Right lobe of liver (tissue), 6 donors: ENCODE measurements around the gene ESRRB. TPM values are rescaled to one million over a fixed set of nuclear protein-coding genes. Genes with fewer than 3 reads are reported as not detected.

Source experiments
- ATAC-seq, 4 donors: fragments of 200-7000 bp; cut with Tn5 transposase; one replicate each; pipeline ENCODE4 v1.9.1; 2020; ENCODE audit warnings: mild to moderate bottlenecking in 4 of 4, moderate library complexity in 4 of 4
- DNase-seq, 3 donors: peaks; one replicate each; pipeline ENCODE4 v3.0.0-alpha.2; 2020
- H3K27ac ChIP-seq, 3 donors: fragments of 200-600 bp; one replicate each; pipeline ENCODE4 v1.8.0; 2022
- H3K27me3 ChIP-seq, 2 donors: fragments of 200-600 bp; one replicate each; pipeline ENCODE4 v1.8.0; 2022
- H3K36me3 ChIP-seq, 4 donors: fragments of 200-600 bp; sonication (generic) in 1 of 4; one replicate each; pipeline versions ENCODE4 v1.5.1 to v1.8.0; 2017 to 2022; ENCODE audit warnings: control low read depth in 1 of 4
- H3K4me1 ChIP-seq, 4 donors: fragments of 200-600 bp; sonication (generic) in 1 of 4; one replicate each; pipeline versions ENCODE4 v1.5.1 to v1.8.0; 2017 to 2022; ENCODE audit warnings: control low read depth in 1 of 4
- H3K4me3 ChIP-seq, 3 donors: fragments of 200-600 bp; one replicate each; pipeline ENCODE4 v1.8.0; 2022
- H3K9me3 ChIP-seq, 4 donors: fragments of 200-600 bp; sonication (generic) in 1 of 4; one replicate each; pipeline versions ENCODE4 v1.5.1 to v1.8.0; 2017 to 2022; ENCODE audit warnings: control low read depth in 1 of 4
- CTCF ChIP-seq, 4 donors: fragments of 200-600 bp in 3 of 4; fragments of 450-650 bp in 1 of 4; IDR thresholded peaks; one replicate each; pipeline versions ENCODE4 v1.5.1 to v1.8.0; 2016 to 2022; ENCODE audit warnings: antibody characterized with exemption in 4 of 4, mild to moderate bottlenecking in 2 of 4
- POLR2A ChIP-seq: fragments of 450-650 bp; IDR thresholded peaks from one replicate; pipeline ENCODE4 v1.6.1; 2017; ENCODE audit warnings: antibody characterized with exemption, mild to moderate bottlenecking
- WGBS: methylation state at CpG from one replicate; pipeline ENCODE4 v1.1.6; 2018; ENCODE audit warnings: low coverage, low lambda C conversion rate; ENCODE audit not compliant: insufficient coverage; ENCODE audit errors: missing lambda C conversion rate; 5-methylcytosine and 5-hydroxymethylcytosine counted together
- intact Hi-C, 2 donors: fragments of 100-400 bp; cut with DNase I; formaldehyde crosslinking; loops; one replicate each; pipeline versions ENCODE4 v1.11.2 to v1.14.1; 2022
- total RNA-seq, 6 experiments: library from RNA; depleted of rRNA in 2 of 6; stranded (reverse); fragments of >200 nt in 2 of 6; fragmentation: NEBNext Ultra II Directional in 3 of 6; extraction: Animal tissue kit (Norgen Biotek cat#: 25700) in 3 of 6; gene quantifications; one replicate each; pipeline versions ENCODE4 v1.1.0 to v1.2.4, GENCODE V29; 2016 to 2023
- donor health status: DM: no; HTN: yes; CAD: no.
- donor health status: DM: no; HTN: no; CAD: no.
- donor health status: DM: no; HTN: no; CAD: no.
- donor health status: DM: no; HTN: yes; CAD: no.
- donor health status: DM: no; HTN: yes; CAD: no.

ESRRB gene
- total RNA-seq, 6 experiments from 2014 or later, result 0.16 to 0.26 (median 0.17) TPM; not detected in 3

GRCh38 chr14:76514213-76514998 is 138.5 kb downstream of the ESRRB start:
- no peak overlapping the region for H3K4me3 ChIP-seq
- intact Hi-C loops, result no loop called here
- ATAC-seq (peak; percentile 28 to 80 (median 48)), DNase-seq (peak in 1 of 3 donors; percentile 33)
- H3K27ac ChIP-seq, result no peak overlapping the region
- H3K36me3 ChIP-seq, result no peaks in the 10 kb centered on the region
- 51% methylated on average over 4 of the region's 6 CpGs for WGBS
- H3K4me1 ChIP-seq, result no peaks in the 10 kb centered on the region
- peak; percentile 26 to 48 (median 40) for TF ChIP-seq CTCF (IDR thresholded peaks at IDR 0.05)
- TF ChIP-seq POLR2A, result no peak
- no peaks in the 10 kb centered on the region for H3K9me3 ChIP-seq
- no peaks in the 10 kb centered on the region for H3K27me3 ChIP-seq

- no peaks in the 10 kb centered on the region for H3K36me3 ChIP-seq
- DNase-seq (no peak), ATAC-seq (peak in 3 of 4 donors; percentile 33 to 85 (median 65))
- H3K4me3 ChIP-seq, result no peak overlapping the region
- no peaks in the 10 kb centered on the region for H3K4me1 ChIP-seq
- 0% methylated on average over 3 of the region's 3 CpGs for WGBS
- no peaks in the 10 kb centered on the region for H3K27me3 ChIP-seq
- H3K27ac ChIP-seq, result no peak overlapping the region
- H3K9me3 ChIP-seq, result no peaks in the 10 kb centered on the region
- intact Hi-C loops, result no loop called here
- TF ChIP-seq POLR2A, result no peak
- TF ChIP-seq CTCF (IDR thresholded peaks at IDR 0.05), result no peak
Observed at GRCh38 chr14:76516884-76517283, 140.9 kb downstream of the ESRRB start.

GRCh38 chr14:76518366-76518765 is 142.4 kb downstream of the ESRRB start:
- no peak overlapping the region for H3K4me3 ChIP-seq
- 52% methylated on average over 4 of the region's 4 CpGs for WGBS
- no peak overlapping the region for H3K27ac ChIP-seq
- TF ChIP-seq CTCF (IDR thresholded peaks at IDR 0.05), result no peak
- no peak for TF ChIP-seq POLR2A
- H3K4me1 ChIP-seq, result no peaks in the 10 kb centered on the region
- ATAC-seq (no peak), DNase-seq (no peak)
- H3K27me3 ChIP-seq, result no peaks in the 10 kb centered on the region
- intact Hi-C loops, result no loop called here
- no peaks in the 10 kb centered on the region for H3K36me3 ChIP-seq
- no peaks in the 10 kb centered on the region for H3K9me3 ChIP-seq

GRCh38 chr14:76525106-76525821 is 149.3 kb downstream of the ESRRB start:
- H3K9me3 ChIP-seq, result no peaks in the 10 kb centered on the region
- H3K27me3 ChIP-seq, result no peaks in the 10 kb centered on the region
- H3K36me3 ChIP-seq, result no peaks in the 10 kb centered on the region
- no peak overlapping the region for H3K4me3 ChIP-seq
- DNase-seq, result no peak
- no peak for ATAC-seq
- H3K27ac ChIP-seq, result no peak overlapping the region
- H3K4me1 ChIP-seq, result no peaks in the 10 kb centered on the region
- 73% methylated on average over 3 of the region's 3 CpGs for WGBS
- intact Hi-C loops, result no loop called here
- TF ChIP-seq POLR2A (no peak), CTCF (IDR thresholded peaks at IDR 0.05) (no peak)
